Hepatocyte (in vitro differentiated cells): ENCODE results near the gene TLL1. TPM values are rescaled to one million over a fixed set of nuclear protein-coding genes. Genes with fewer than 3 reads are reported as not detected.

Experiments used
- DNase-seq: peaks from one replicate; pipeline ENCODE4 v3.0.0-alpha.2; 2016; ENCODE audit warnings: low spot score
- H2AFZ ChIP-seq: fragments of 200-600 bp; sonication (generic); 2 replicates; pipeline ENCODE4 v1.6.0; 2016; ENCODE audit warnings: antibody characterized with exemption, mild to moderate bottlenecking
- H3K27ac ChIP-seq: fragments of 200-600 bp; sonication (generic); 2 replicates; pipeline ENCODE4 v1.5.1; 2016; ENCODE audit warnings: mild to moderate bottlenecking
- H3K27me3 ChIP-seq: fragments of 200-600 bp; sonication (generic); 2 replicates; pipeline ENCODE4 v1.6.1; 2016
- H3K36me3 ChIP-seq: fragments of 200-600 bp; sonication (generic); replicated peaks from 2 replicates; pipeline ENCODE4 v1.5.1; 2016; ENCODE audit warnings: low read depth; ENCODE audit not compliant: insufficient read depth
- H3K4me1 ChIP-seq: fragments of 200-600 bp; sonication (generic); 2 replicates; pipeline ENCODE4 v1.5.1; 2016; ENCODE audit warnings: mild to moderate bottlenecking, moderate library complexity; ENCODE audit not compliant: insufficient read depth
- H3K4me2 ChIP-seq: fragments of 200-600 bp; sonication (generic); 2 replicates; pipeline ENCODE4 v1.6.0; 2016
- H3K4me3 ChIP-seq: fragments of 200-600 bp; sonication (generic); 2 replicates; pipeline ENCODE4 v1.5.1; 2016; ENCODE audit warnings: mild to moderate bottlenecking
- H3K79me2 ChIP-seq: fragments of 200-600 bp; sonication (generic); 2 replicates; pipeline ENCODE4 v1.6.0; 2017; ENCODE audit warnings: mild to moderate bottlenecking
- H3K9me2 ChIP-seq: fragments of 200-600 bp; sonication (generic); replicated peaks from 2 replicates; pipeline ENCODE4 v1.6.0; 2017; ENCODE audit warnings: mild to moderate bottlenecking; ENCODE audit not compliant: insufficient read depth
- H3K9me3 ChIP-seq: fragments of 200-600 bp; sonication (generic); 2 replicates; pipeline ENCODE4 v1.5.1; 2016; ENCODE audit warnings: low read depth, mild to moderate bottlenecking
- H4K20me1 ChIP-seq: fragments of 200-600 bp; sonication (generic); 2 replicates; pipeline ENCODE4 v1.6.0; 2016; ENCODE audit warnings: mild to moderate bottlenecking; ENCODE audit not compliant: insufficient read depth, poor library complexity, severe bottlenecking
- EZH2 ChIP-seq: fragments of 200-600 bp; sonication (generic); IDR thresholded peaks from 2 replicates; pipeline ENCODE4 v1.6.1; 2016; ENCODE audit warnings: antibody characterized with exemption, mild to moderate bottlenecking, borderline replicate concordance
- EZH2phosphoT487 ChIP-seq: fragments of 200-600 bp; sonication (generic); IDR thresholded peaks from one replicate; pipeline ENCODE4 v1.6.1; 2018; ENCODE audit warnings: antibody characterized with exemption, mild to moderate bottlenecking, low read depth, moderate library complexity; ENCODE audit not compliant: unreplicated experiment, severe bottlenecking
- whole genome bisulfite sequencing: methylation state at CpG from one replicate; pipeline ENCODE4 v1.1.6; 2016; ENCODE audit warnings: low lambda C conversion rate; ENCODE audit errors: missing lambda C conversion rate; 5-methylcytosine and 5-hydroxymethylcytosine counted together
- polyA plus RNA-seq: library from polyadenylated mRNA; unstranded; fragments of >200 nt; fragmentation: Nextera tagmentation; extraction: Ambion mirVana; gene quantifications from 2 replicates; pipeline ENCODE4 v1.2.1, GENCODE V29; 2016
- total RNA-seq: library from RNA; depleted of rRNA; stranded (reverse); fragments of >200 nt; gene quantifications from 2 replicates; pipeline ENCODE4 v1.2.3, GENCODE V29; 2014
- TF ChIP-seq, protein P1 (sequence below): fragments of 200-600 bp; sonication (generic); IDR thresholded peaks from 2 replicates; pipeline ENCODE4 v1.5.1; 2016; ENCODE audit warnings: antibody characterized with exemption, mild to moderate bottlenecking; ENCODE audit not compliant: poor library complexity

Gene TLL1
- total and polyA plus RNA-seq, 2 experiments from 2014 or later, result 0.30 to 0.97 TPM

DNA sequence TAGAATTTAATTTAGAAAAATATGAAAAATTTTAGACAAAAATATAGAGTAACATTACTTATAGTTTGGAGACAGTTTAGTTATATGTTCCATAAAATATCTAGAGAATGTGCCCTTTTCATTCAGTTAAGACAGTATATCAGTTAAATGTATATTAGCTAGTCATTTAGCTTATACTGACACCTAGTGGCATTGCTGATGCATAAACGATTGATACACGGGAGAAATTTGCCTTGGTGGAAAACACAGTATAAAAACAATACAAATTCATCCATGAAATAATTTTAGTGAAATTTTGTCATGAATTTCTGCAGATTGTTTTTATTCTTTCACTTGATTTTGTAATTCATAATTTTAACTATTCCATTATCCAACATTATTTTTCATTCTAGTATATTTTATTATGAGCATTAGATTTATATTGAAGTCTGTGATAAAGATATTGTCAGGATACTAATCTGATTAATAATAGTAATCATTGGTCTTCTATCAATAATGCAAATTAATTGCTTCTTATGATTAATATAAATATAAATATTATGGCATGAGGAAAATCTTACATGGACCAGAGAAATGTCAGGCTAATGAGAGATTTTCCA lies 219.0 kb downstream of the TLL1 start:
- Histone ChIP-seq H3K4me3 (no peak overlapping the region), H3K4me2 (no peak overlapping the region), H3K9me2 (no peaks in the 10 kb centered on the region), H3K4me1 (no peaks in the 10 kb centered on the region), H2AFZ (no peak overlapping the region), H3K27me3 (no peaks in the 10 kb centered on the region), H4K20me1 (no peaks in the 10 kb centered on the region), H3K36me3 (no peaks in the 10 kb centered on the region), H3K27ac (peak overlapping the region; percentile 79), H3K79me2 (no peaks in the 10 kb centered on the region), H3K9me3 (no peaks in the 10 kb centered on the region)
- TF ChIP-seq EZH2 (no peak), EZH2phosphoT487 (no peak)
- TF ChIP-seq, protein P1, sequence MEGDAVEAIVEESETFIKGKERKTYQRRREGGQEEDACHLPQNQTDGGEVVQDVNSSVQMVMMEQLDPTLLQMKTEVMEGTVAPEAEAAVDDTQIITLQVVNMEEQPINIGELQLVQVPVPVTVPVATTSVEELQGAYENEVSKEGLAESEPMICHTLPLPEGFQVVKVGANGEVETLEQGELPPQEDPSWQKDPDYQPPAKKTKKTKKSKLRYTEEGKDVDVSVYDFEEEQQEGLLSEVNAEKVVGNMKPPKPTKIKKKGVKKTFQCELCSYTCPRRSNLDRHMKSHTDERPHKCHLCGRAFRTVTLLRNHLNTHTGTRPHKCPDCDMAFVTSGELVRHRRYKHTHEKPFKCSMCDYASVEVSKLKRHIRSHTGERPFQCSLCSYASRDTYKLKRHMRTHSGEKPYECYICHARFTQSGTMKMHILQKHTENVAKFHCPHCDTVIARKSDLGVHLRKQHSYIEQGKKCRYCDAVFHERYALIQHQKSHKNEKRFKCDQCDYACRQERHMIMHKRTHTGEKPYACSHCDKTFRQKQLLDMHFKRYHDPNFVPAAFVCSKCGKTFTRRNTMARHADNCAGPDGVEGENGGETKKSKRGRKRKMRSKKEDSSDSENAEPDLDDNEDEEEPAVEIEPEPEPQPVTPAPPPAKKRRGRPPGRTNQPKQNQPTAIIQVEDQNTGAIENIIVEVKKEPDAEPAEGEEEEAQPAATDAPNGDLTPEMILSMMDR, result peak; percentile 73
- peak; percentile 65 for DNase-seq
- 0% methylated on average over 2 of the region's 2 CpGs for WGBS

DNA sequence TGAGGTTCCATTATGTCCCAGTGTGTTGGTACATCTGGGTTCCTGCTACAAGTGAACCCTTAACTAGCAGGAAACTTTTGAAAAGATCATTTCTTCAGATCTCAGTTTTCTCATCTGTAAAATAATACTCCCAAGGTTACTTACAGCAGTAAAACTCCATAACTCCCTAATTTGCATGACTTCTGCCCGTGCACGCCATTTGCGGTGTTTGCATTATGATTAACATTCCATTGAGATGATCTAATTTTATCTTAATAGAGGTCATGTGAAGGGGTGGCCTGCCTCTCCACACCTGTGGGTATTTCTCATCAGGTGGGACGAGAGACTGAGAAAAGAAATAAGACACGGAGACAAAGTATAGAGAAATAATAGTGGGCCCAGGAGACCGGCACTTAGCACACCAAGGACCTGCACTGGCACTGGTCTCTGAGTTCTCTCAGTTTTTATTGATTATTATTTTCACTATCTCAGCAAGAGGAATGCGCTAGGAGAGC lies 219.8 kb downstream of the TLL1 start:
- no peak for TF ChIP-seq EZH2phosphoT487
- TF ChIP-seq, protein P1, result no peak
- TF ChIP-seq EZH2, result no peak
- WGBS, result 62% methylated on average over 7 of the region's 7 CpGs
- H3K4me2 ChIP-seq, result no peak overlapping the region
- H3K9me3 ChIP-seq, result no peaks in the 10 kb centered on the region
- H3K79me2 ChIP-seq, result no peaks in the 10 kb centered on the region
- DNase-seq, result peak; percentile 32
- H4K20me1 ChIP-seq, result no peaks in the 10 kb centered on the region
- no peaks in the 10 kb centered on the region for H3K27me3 ChIP-seq
- no peak overlapping the region for H2AFZ ChIP-seq
- peak overlapping the region; percentile 79 for H3K27ac ChIP-seq
- no peaks in the 10 kb centered on the region for H3K36me3 ChIP-seq
- H3K4me3 ChIP-seq, result no peak overlapping the region
- H3K9me2 ChIP-seq, result no peaks in the 10 kb centered on the region
- no peaks in the 10 kb centered on the region for H3K4me1 ChIP-seq

DNA sequence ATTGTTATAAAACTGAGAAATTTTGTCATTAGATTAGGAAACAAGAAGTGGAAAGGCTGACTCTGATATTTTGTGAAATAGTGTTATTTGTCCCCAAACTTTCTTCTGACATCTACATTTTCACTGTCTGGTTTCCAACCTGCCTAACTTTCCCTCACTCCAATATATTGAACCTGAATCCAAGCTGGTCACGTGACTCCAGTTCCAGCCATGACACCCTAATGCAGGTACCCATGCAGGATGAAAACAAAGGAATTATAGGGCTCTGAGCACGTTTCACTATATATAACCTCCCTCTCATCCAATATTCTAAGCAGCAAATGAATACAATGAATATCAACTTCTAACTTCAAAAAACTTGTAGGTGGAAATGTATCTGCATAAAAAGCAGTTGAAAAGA lies 231.6 kb downstream of the TLL1 start:
- no peak for TF ChIP-seq EZH2phosphoT487
- TF ChIP-seq, protein P1, result no peak
- TF ChIP-seq EZH2, result no peak
- Histone ChIP-seq H3K27me3 (no peaks in the 10 kb centered on the region), H3K79me2 (no peaks in the 10 kb centered on the region), H3K27ac (no peak overlapping the region), H3K9me3 (no peaks in the 10 kb centered on the region), H3K36me3 (no peaks in the 10 kb centered on the region), H2AFZ (no peak overlapping the region), H3K4me2 (no peak overlapping the region), H3K4me3 (no peak overlapping the region), H3K4me1 (no peaks in the 10 kb centered on the region), H3K9me2 (no peaks in the 10 kb centered on the region), H4K20me1 (no peaks in the 10 kb centered on the region)
- WGBS, result 71% methylated on average over 2 of the region's 2 CpGs
- DNase-seq, result no peak
